A549 (cell line): ENCODE measurements around the gene ENAH. TPM values are rescaled to one million over a fixed set of nuclear protein-coding genes. Genes with fewer than 3 reads are reported as not detected.
A peak's percentile ranks its signal among the peaks of the same experiment; 100 is the strongest.

Experiments used
- ATAC-seq, 2 experiments: fragments of 200-7000 bp in 1 of 2; fragments of >200 bp in 1 of 2; cut with Nextera tagmentation in 1 of 2; cut with Tn5 transposase in 1 of 2; 3 replicates each; pipeline versions ENCODE4 v1.8.0 to v1.9.1; 2018 to 2020; ENCODE audit warnings: mild to moderate bottlenecking in 1 of 2, moderate library complexity in 1 of 2
- CTCF ChIA-PET: fragments of 300-600 bp; sonication (Branson Sonifier 250); formaldehyde crosslinking; extraction: SDS; loops from one replicate; lab custom pipeline; 2021; ENCODE audit warnings: antibody characterized with exemption, inconsistent platforms; lab: Yijun Ruan, JAX
- POLR2A ChIA-PET: fragments of 350-600 bp; formaldehyde crosslinking; extraction: SDS; loops from one replicate; lab custom pipeline; 2021; ENCODE audit warnings: antibody characterized with exemption, inconsistent platforms; lab: Yijun Ruan, JAX
- DNase-seq, 2 experiments: peaks; one replicate each; pipeline versions ENCODE4 v3.0.0 to v3.0.0-alpha.2; 2011 to 2016; ENCODE audit warnings: low read depth in 1 of 2, low spot score in 1 of 2
- FAIRE-seq: peaks from 2 replicates; lab custom pipeline; 2011; peaks lifted over from hg19 to GRCh38; lab: Jason Lieb, UNC
- H3K27ac ChIP-seq, 2 experiments: fragments of >200 bp; sonication (Bioruptor Twin); formaldehyde crosslinking; 3 replicates each; pipeline ENCODE4 v1.5.1; 2016 to 2017
- H3K4me1 ChIP-seq: fragments of >200 bp; sonication (Bioruptor Twin); formaldehyde crosslinking; 3 replicates; pipeline ENCODE4 v1.6.1; 2016
- H3K4me2 ChIP-seq: fragments of >200 bp; sonication (Bioruptor Twin); formaldehyde crosslinking; 3 replicates; pipeline ENCODE4 v1.6.1; 2016
- H3K4me3 ChIP-seq: fragments of >200 bp; sonication (Bioruptor Twin); formaldehyde crosslinking; 3 replicates; pipeline ENCODE4 v1.5.1; 2016
- H3K9me3 ChIP-seq: fragments of >200 bp; sonication (Bioruptor Twin); formaldehyde crosslinking; 3 replicates; pipeline ENCODE4 v1.6.1; 2016
- ATOH8 ChIP-seq: fragments of 250-450 bp; sonication (Bioruptor Pico); IDR thresholded peaks from 2 replicates; pipeline ENCODE4 v1.5.0; 2020; ENCODE audit warnings: low read depth, mild to moderate bottlenecking, moderate library complexity
- BCL3 ChIP-seq: fragments of >200 bp; sonication (Bioruptor Twin); formaldehyde crosslinking; IDR thresholded peaks from 3 replicates; pipeline ENCODE4 v1.6.1; 2016
- CEBPB ChIP-seq, 2 experiments: fragments of >200 bp in 1 of 2; sonication (Bioruptor Twin) in 1 of 2; formaldehyde crosslinking in 1 of 2; IDR thresholded peaks; 2 replicates each; pipeline ENCODE4 v1.6.1; 2012 to 2016
- CHD4 ChIP-seq: fragments of 200-600 bp; sonication (generic); IDR thresholded peaks from 2 replicates; pipeline ENCODE4 v1.6.1; 2016; ENCODE audit warnings: antibody characterized with exemption, mild to moderate bottlenecking, borderline replicate concordance
- E2F6 ChIP-seq: IDR thresholded peaks from 2 replicates; pipeline ENCODE4 v1.6.1; 2012; ENCODE audit warnings: low read depth, borderline replicate concordance
- EHF ChIP-seq: fragments of 250-450 bp; sonication (Bioruptor Pico); IDR thresholded peaks from 2 replicates; pipeline ENCODE4 v1.5.0; 2020; ENCODE audit warnings: mild to moderate bottlenecking
- FOSB ChIP-seq: fragments of 250-450 bp; sonication (Bioruptor Pico); IDR thresholded peaks from 2 replicates; pipeline ENCODE4 v1.5.0; 2020; ENCODE audit warnings: mild to moderate bottlenecking, moderate library complexity
- FOXS1 ChIP-seq: fragments of 250-450 bp; sonication (Bioruptor Pico); IDR thresholded peaks from 2 replicates; pipeline ENCODE4 v1.5.0; 2020; ENCODE audit warnings: mild to moderate bottlenecking, moderate library complexity
- HMGXB4 ChIP-seq: fragments of 250-450 bp; sonication (Bioruptor Pico); IDR thresholded peaks from 2 replicates; pipeline ENCODE4 v1.5.0; 2021; ENCODE audit warnings: mild to moderate bottlenecking, moderate library complexity, borderline replicate concordance
- HOXB13 ChIP-seq: fragments of 250-450 bp; sonication (Bioruptor Pico); IDR thresholded peaks from 2 replicates; pipeline ENCODE4 v1.5.0; 2020; ENCODE audit warnings: low read depth, mild to moderate bottlenecking, moderate library complexity
- NPAS2 ChIP-seq: fragments of 250-450 bp; sonication (Bioruptor Pico); IDR thresholded peaks from 2 replicates; pipeline ENCODE4 v1.8.0; 2022; ENCODE audit warnings: mild to moderate bottlenecking, moderate library complexity, borderline replicate concordance
- PBX3 ChIP-seq: IDR thresholded peaks from 2 replicates; pipeline ENCODE4 v1.6.1; 2012
- PHF8 ChIP-seq: fragments of 200-600 bp; sonication (generic); IDR thresholded peaks from 2 replicates; pipeline ENCODE4 v1.6.1; 2016; ENCODE audit warnings: low read depth, mild to moderate bottlenecking, antibody characterized with exemption, moderate library complexity, borderline replicate concordance
- POLR2A ChIP-seq: IDR thresholded peaks from 2 replicates; pipeline ENCODE4 v1.6.1; 2012; ENCODE audit warnings: mild to moderate bottlenecking, low read length
- RAD21 ChIP-seq, 2 experiments: fragments of >200 bp in 1 of 2; sonication (Bioruptor Twin) in 1 of 2; formaldehyde crosslinking in 1 of 2; IDR thresholded peaks in 1 of 2; conservative IDR thresholded peaks in 1 of 2; 2 replicates in 1 of 2; 3 replicates in 1 of 2; pipeline ENCODE4 v1.6.1; 2012 to 2018; ENCODE audit warnings: inconsistent platforms in 1 of 2
- REST ChIP-seq: fragments of 200-600 bp; sonication (generic); IDR thresholded peaks from 2 replicates; pipeline ENCODE4 v1.6.1; 2016; ENCODE audit warnings: antibody characterized with exemption, mild to moderate bottlenecking, moderate library complexity
- SMC3 ChIP-seq: fragments of >200 bp; sonication (Bioruptor Twin); formaldehyde crosslinking; IDR thresholded peaks from 3 replicates; pipeline ENCODE4 v1.6.1; 2018; ENCODE audit warnings: inconsistent platforms
- ZC3H11A ChIP-seq: fragments of 450-650 bp; IDR thresholded peaks from 2 replicates; pipeline ENCODE4 v1.6.1; 2014; ENCODE audit warnings: antibody characterized with exemption, mild to moderate bottlenecking
- ZNF302 ChIP-seq: fragments of 250-450 bp; sonication (Bioruptor Pico); IDR thresholded peaks from 2 replicates; pipeline ENCODE4 v1.9.0; 2021; ENCODE audit warnings: inconsistent platforms, mild to moderate bottlenecking, moderate library complexity
- WGBS: methylation state at CpG from one replicate; pipeline ENCODE4 v1.1.6; 2017; ENCODE audit errors: missing lambda C conversion rate; 5-methylcytosine and 5-hydroxymethylcytosine counted together
- polyA plus RNA-seq, 4 experiments: library from polyadenylated mRNA; depleted of rRNA in 3 of 4; stranded (reverse); fragments of >200 nt; fragmentation: RNase III in 1 of 4; extraction: RNeasy Plus Mini Kit Qiagen cat#74134 plus additional on column Dnase treatment in 1 of 4; gene quantifications; 2 replicates in 3 of 4; 3 replicates in 1 of 4; pipeline ENCODE4 v1.2.3, GENCODE V29; 2011 to 2017

ENAH gene
- polyA plus RNA-seq, 2 of the 4 experiments (the other 2 are of a cell fraction) = 142 to 155 TPM

GRCh38 chr1:225535280-225535679 lies 117.6 kb downstream of the ENAH start:
- CTCF ChIA-PET = interaction anchor here (0.9 to 2.3 kb wide), 6 partner anchors 10 to 238 kb away, joined by 3 to 7 read pairs (median 5); no protein-coding TSS in a partner anchor
- POLR2A ChIA-PET = interaction anchor here (0.5 kb wide), 1 partner anchor 245 kb away, joined by 3 read pairs; no protein-coding TSS in a partner anchor
- WGBS = 93% methylated on average over 6 of the region's 6 CpGs

GRCh38 chr1:225534772-225535171 lies 118.2 kb downstream of the ENAH start:
- Histone ChIP-seq H3K9me3 (no peaks in the 10 kb centered on the region), H3K4me2 (no peak overlapping the region), H3K4me1 (peaks cover 30% of the 10 kb centered on the region), H3K4me3 (no peak overlapping the region), H3K27ac (no peak overlapping the region)
- FAIRE-seq (peak; percentile 18), ATAC-seq (no peak), DNase-seq (no peak)
- no peak for TF ChIP-seq NPAS2
- TF ChIP-seq REST = no peak
- TF ChIP-seq E2F6 = no peak
- no peak for TF ChIP-seq CEBPB (IDR thresholded peaks at IDR 0.05)
- no peak for TF ChIP-seq POLR2A
- no peak for TF ChIP-seq ZC3H11A
- no peak for TF ChIP-seq SMC3
- TF ChIP-seq RAD21 (conservative IDR thresholded peaks at IDR 0.05 in 1 of 2, IDR thresholded peaks at IDR 0.05 in 1 of 2) = no peak
- TF ChIP-seq FOSB (CRISPR knock-in tag) = no peak
- no peak for TF ChIP-seq FOXS1 (CRISPR knock-in tag)
- ChIA-PET CTCF (interaction anchor here (0.6 to 2.3 kb wide), 8 partner anchors 10 to 311 kb away, joined by 3 to 7 read pairs (median 4); no protein-coding TSS in a partner anchor), POLR2A (no interaction called here)
- 94% methylated on average over 2 of the region's 2 CpGs for WGBS

More at GRCh38 chr1:225535280-225535679, 117.6 kb downstream of the ENAH start:
- Histone ChIP-seq H3K9me3 (no peaks in the 10 kb centered on the region), H3K4me2 (no peak overlapping the region)
- TF ChIP-seq HOXB13 (CRISPR knock-in tag) = no peak
- no peak for TF ChIP-seq POLR2A
- TF ChIP-seq BCL3 = no peak
- TF ChIP-seq EHF (CRISPR knock-in tag) = no peak
- no peak for TF ChIP-seq PHF8
- TF ChIP-seq ATOH8 = no peak
- no peak for TF ChIP-seq SMC3
- TF ChIP-seq, all 56 proteins: peak for 0
- no peak overlapping the region for H3K27ac ChIP-seq
- H3K4me1 ChIP-seq = peaks cover 34% of the 10 kb centered on the region
- no peak for FAIRE-seq
- DNase-seq = no peak
- ATAC-seq = no peak
- no peak overlapping the region for H3K4me3 ChIP-seq

GRCh38 chr1:225534135-225534534 lies 118.8 kb downstream of the ENAH start:
- Histone ChIP-seq H3K4me2 (no peak overlapping the region), H3K9me3 (no peaks in the 10 kb centered on the region), H3K27ac (no peak overlapping the region), H3K4me3 (no peak overlapping the region), H3K4me1 (peaks cover 24% of the 10 kb centered on the region)
- ChIA-PET POLR2A (interaction anchor here (0.5 kb wide), 1 partner anchor 250 kb away, joined by 3 read pairs; no protein-coding TSS in a partner anchor), CTCF (interaction anchor here (0.6 to 2.3 kb wide), 7 partner anchors 12 to 312 kb away, joined by 3 to 7 read pairs (median 3); no protein-coding TSS in a partner anchor)
- no peak for FAIRE-seq
- TF ChIP-seq CHD4 (no peak), ZNF302 (CRISPR knock-in tag) (no peak), HMGXB4 (CRISPR knock-in tag) (no peak), PBX3 (no peak)
- 53% methylated on average over 2 of the region's 2 CpGs for WGBS
- no peak for DNase-seq
- peak in 1 of 2 experiments; percentile 58; a peak in 3 of 6 replicates for ATAC-seq
